HepG2 (cell line): ENCODE data around the gene ARFGAP1. TPM values are rescaled to one million over a fixed set of nuclear protein-coding genes. Genes with fewer than 3 reads are reported as not detected.

Experiments used
- ATAC-seq: fragments of 200-7000 bp; cut with Tn5 transposase; 3 replicates; pipeline ENCODE4 v1.9.1; 2020; ENCODE audit warnings: mild to moderate bottlenecking, moderate library complexity
- BruUV-seq: library from RNA; stranded (reverse); fragments of 400-500 nt; replicated peaks from 2 replicates; lab custom pipeline; 2021; lab: Mats Ljungman, UMichigan
- CTCF ChIA-PET: fragments of 300-600 bp; formaldehyde crosslinking; extraction: SDS; loops from one replicate; lab custom pipeline; 2021; ENCODE audit warnings: low total read pairs, inconsistent platforms, low intra/inter-chr PET ratio; lab: Yijun Ruan, JAX
- POLR2A ChIA-PET: fragments of 350-600 bp; sonication (Branson Sonifier 250); formaldehyde crosslinking; loops from one replicate; lab custom pipeline; 2020; ENCODE audit warnings: antibody characterized with exemption, inconsistent platforms; lab: Yijun Ruan, JAX
- DNase-seq: peaks from one replicate; pipeline ENCODE4 v3.0.0-alpha.2; 2015; ENCODE audit warnings: low spot score
- FAIRE-seq: peaks from 3 replicates; lab custom pipeline; 2011; peaks lifted over from hg19 to GRCh38; lab: Jason Lieb, UNC
- H2AFZ ChIP-seq: one replicate; pipeline ENCODE4 v1.6.1; 2011; ENCODE audit warnings: low read length, inconsistent platforms
- H3K27ac ChIP-seq: fragments of 300-600 bp; 3 replicates; pipeline ENCODE4 v1.8.0; 2011; ENCODE audit warnings: mixed run types, mild to moderate bottlenecking, mixed read lengths, low read length, inconsistent platforms; ENCODE audit not compliant: insufficient read depth; ENCODE audit errors: extremely low read length
- H3K27me3 ChIP-seq, 2 experiments: fragments of 200-600 bp in 1 of 2; 2 replicates in 1 of 2; 3 replicates in 1 of 2; pipeline versions ENCODE4 v1.6.0 to v1.8.0; 2011; ENCODE audit warnings: low read length in 2 of 2, mild to moderate bottlenecking in 2 of 2, moderate library complexity in 2 of 2, inconsistent platforms in 1 of 2; ENCODE audit not compliant: insufficient read depth in 2 of 2, control insufficient read depth in 1 of 2
- H3K36me3 ChIP-seq, 2 experiments: fragments of 200-600 bp in 1 of 2; replicated peaks in 1 of 2; 2 replicates in 1 of 2; 3 replicates in 1 of 2; pipeline versions ENCODE4 v1.5.1 to v1.8.0; 2011; ENCODE audit warnings: low read length in 2 of 2, inconsistent platforms in 1 of 2; ENCODE audit not compliant: insufficient read depth in 2 of 2, control insufficient read depth in 1 of 2
- H3K4me1 ChIP-seq: 2 replicates; pipeline ENCODE4 v1.5.1; 2012; ENCODE audit warnings: low read length, inconsistent platforms; ENCODE audit not compliant: insufficient read depth
- H3K4me2 ChIP-seq: 2 replicates; pipeline ENCODE4 v1.6.0; 2011; ENCODE audit warnings: low read depth, low read length, inconsistent platforms
- H3K4me3 ChIP-seq, 3 experiments: fragments of 200-600 bp in 1 of 3; sonication (generic), shearing (Covaris generic) in 1 of 3; replicated peaks in 1 of 3; 2 replicates each; pipeline ENCODE4 v1.5.1; 2011 to 2016; ENCODE audit warnings: low read length in 3 of 3, inconsistent platforms in 2 of 3, low read depth in 2 of 3, mild to moderate bottlenecking in 2 of 3, control low read depth in 1 of 3, mixed read lengths in 1 of 3; ENCODE audit not compliant: insufficient read depth in 1 of 3
- H3K79me2 ChIP-seq: one replicate; pipeline ENCODE4 v1.6.1; 2011; ENCODE audit warnings: low read length, inconsistent platforms; ENCODE audit not compliant: insufficient read depth
- H3K9ac ChIP-seq: 2 replicates; pipeline ENCODE4 v1.6.0; 2011; ENCODE audit warnings: mild to moderate bottlenecking, low read depth, low read length, inconsistent platforms; ENCODE audit not compliant: insufficient read depth
- H3K9me3 ChIP-seq: 2 replicates; pipeline ENCODE4 v1.5.1; 2012; ENCODE audit warnings: mild to moderate bottlenecking, low read length
- H4K20me1 ChIP-seq: 2 replicates; pipeline ENCODE4 v1.6.0; 2011; ENCODE audit warnings: inconsistent platforms, mild to moderate bottlenecking, low read length, moderate library complexity; ENCODE audit not compliant: insufficient read depth
- ATF7 ChIP-seq, 2 experiments: fragments of 450-650 bp in 1 of 2; sonication (generic) in 1 of 2; formaldehyde crosslinking in 1 of 2; IDR thresholded peaks; 2 replicates each; pipeline versions ENCODE4 v1.4.0 to v1.6.1; 2016 to 2020; ENCODE audit warnings: antibody characterized with exemption in 1 of 2, mild to moderate bottlenecking in 1 of 2, missing genetic modification reagents in 1 of 2
- DNMT1 ChIP-seq: sonication (generic); formaldehyde crosslinking; IDR thresholded peaks from 2 replicates; pipeline ENCODE4 v1.5.1; 2020; ENCODE audit warnings: mild to moderate bottlenecking, missing genetic modification reagents
- EEA1 ChIP-seq: sonication (generic); formaldehyde crosslinking; IDR thresholded peaks from 2 replicates; pipeline ENCODE4 v1.5.1; 2020; ENCODE audit warnings: mild to moderate bottlenecking, missing genetic modification reagents, borderline replicate concordance
- HNF1A ChIP-seq, 2 experiments: sonication (generic) in 1 of 2; formaldehyde crosslinking in 1 of 2; IDR thresholded peaks; 2 replicates each; pipeline versions ENCODE4 v1.4.0 to v1.6.1; 2016 to 2020; ENCODE audit warnings: borderline replicate concordance in 1 of 2, low read depth in 1 of 2, mild to moderate bottlenecking in 1 of 2, missing genetic modification reagents in 1 of 2
- KAT7 ChIP-seq: IDR thresholded peaks from 2 replicates; pipeline ENCODE4 v1.6.1; 2018; ENCODE audit warnings: borderline replicate concordance, missing compliant biosample characterization
- MED13 ChIP-seq: sonication (generic); formaldehyde crosslinking; IDR thresholded peaks from 2 replicates; pipeline ENCODE4 v1.5.0; 2020; ENCODE audit warnings: missing genetic modification reagents
- MTA1 ChIP-seq: sonication (generic); formaldehyde crosslinking; IDR thresholded peaks from 2 replicates; pipeline ENCODE4 v1.4.0; 2020; ENCODE audit warnings: missing genetic modification reagents, mild to moderate bottlenecking, borderline replicate concordance
- MTF2 ChIP-seq: sonication (generic); formaldehyde crosslinking; IDR thresholded peaks from 2 replicates; pipeline ENCODE4 v1.5.0; 2020; ENCODE audit warnings: missing genetic modification reagents, borderline replicate concordance
- PAWR ChIP-seq: sonication (generic); formaldehyde crosslinking; IDR thresholded peaks from 2 replicates; pipeline ENCODE4 v1.4.0; 2020; ENCODE audit warnings: missing genetic modification reagents, mild to moderate bottlenecking, borderline replicate concordance
- ZNF251 ChIP-seq: sonication (generic); formaldehyde crosslinking; IDR thresholded peaks from 2 replicates; pipeline ENCODE4 v1.9.0; 2021; ENCODE audit warnings: mild to moderate bottlenecking, missing genetic modification reagents
- ZNF572 ChIP-seq: sonication (generic); formaldehyde crosslinking; IDR thresholded peaks from 2 replicates; pipeline ENCODE4 v1.5.1; 2020; ENCODE audit warnings: mild to moderate bottlenecking, missing genetic modification reagents
- ZNF605 ChIP-seq: sonication (generic); formaldehyde crosslinking; IDR thresholded peaks from 2 replicates; pipeline ENCODE4 v1.8.0; 2022; ENCODE audit warnings: mild to moderate bottlenecking, missing genetic modification reagents
- ZNF709 ChIP-seq: sonication (generic); formaldehyde crosslinking; IDR thresholded peaks from 2 replicates; pipeline ENCODE4 v1.5.0; 2020; ENCODE audit warnings: mild to moderate bottlenecking, missing genetic modification reagents
- ZNF75D ChIP-seq: sonication (generic); formaldehyde crosslinking; IDR thresholded peaks from 2 replicates; pipeline ENCODE4 v1.8.1; 2023; ENCODE audit warnings: missing genetic modification reagents, mild to moderate bottlenecking, borderline replicate concordance
- ZNF83 ChIP-seq: sonication (generic); formaldehyde crosslinking; IDR thresholded peaks from 2 replicates; pipeline ENCODE4 v1.4.0; 2020; ENCODE audit warnings: missing genetic modification reagents, mild to moderate bottlenecking, borderline replicate concordance
- whole genome bisulfite sequencing: methylation state at CpG from one replicate; pipeline ENCODE4 v1.1.6; 2017; ENCODE audit warnings: low lambda C conversion rate; 5-methylcytosine and 5-hydroxymethylcytosine counted together
- in situ Hi-C: cut with HindIII; loops from 2 replicates; pipeline ENCODE4 v1.10.0; 2017; ENCODE audit warnings: low pct_unique_long_range_greater_than_20kb; ENCODE audit not compliant: extremely low pct_ligation_motif_present
- intact Hi-C: fragments of 100-400 bp; cut with micrococcal nuclease; formaldehyde crosslinking; loops from one replicate; pipeline ENCODE4 v1.10.0; 2022; ENCODE audit not compliant: unreplicated experiment
- polyA plus RNA-seq, 8 experiments: library from polyadenylated mRNA; depleted of rRNA in 3 of 8; stranded (reverse) in 7 of 8; unstranded in 1 of 8; fragments of >200 nt; fragmentation: Illumina TruSeq in 4 of 8; extraction: Trizol in 4 of 8; gene quantifications; 2 replicates each; pipeline versions ENCODE4 v1.2.1 to v1.2.3, GENCODE V29; 2011 to 2016; ENCODE audit warnings: low read depth in 4 of 8, missing spikeins in 1 of 8, mixed read lengths in 1 of 8; ENCODE audit not compliant: insufficient read depth in 1 of 8
- total RNA-seq, 5 experiments: library from RNA; depleted of rRNA; stranded (reverse); fragments of >200 nt; fragmentation: Illumina TruSeq; extraction: Trizol; gene quantifications; 2 replicates each; pipeline ENCODE4 v1.2.3, GENCODE V29; 2016; ENCODE audit warnings: low read depth in 1 of 5
- TF ChIP-seq, protein P1 (sequence below): sonication (generic); formaldehyde crosslinking; IDR thresholded peaks from 2 replicates; pipeline ENCODE4 v1.4.0; 2020; ENCODE audit warnings: missing genetic modification reagents, borderline replicate concordance
- TF ChIP-seq, protein P2 (sequence below): IDR thresholded peaks from 2 replicates; pipeline ENCODE4 v1.6.1; 2016; ENCODE audit warnings: low read depth, control low read depth

Gene ARFGAP1
- total and polyA plus RNA-seq, 2 of the 13 experiments (the other 11 are each of a cell fraction or from before 2014, with no cell fraction given), result 132 TPM

- H3K4me2 ChIP-seq, result peak overlapping the region; percentile 68
- BruUV-seq, result no TSS peak
- H3K36me3 ChIP-seq, result no peaks in the 10 kb centered on the region
- intact Hi-C loops (no loop called here), in situ Hi-C loops (no loop called here)
- POLR2A ChIA-PET, result no interaction called here
- DNase-seq (no peak), FAIRE-seq (no peak), ATAC-seq (peak; percentile 14)
- H3K4me3 ChIP-seq, result peak overlapping the region in 1 of 3 experiments; percentile 49; a peak in 1 of 6 replicates
- H2AFZ ChIP-seq, result no peak overlapping the region
- 49% methylated on average over 14 of the region's 15 CpGs for WGBS
- CTCF ChIA-PET, result no interaction called here
- H3K27me3 ChIP-seq, result peaks cover 29 to 78% of the 10 kb centered on the region in 2 experiments
- no peaks in the 10 kb centered on the region for H3K79me2 ChIP-seq
- H3K9me3 ChIP-seq, result no peaks in the 10 kb centered on the region
- H3K9ac ChIP-seq, result no peak overlapping the region
- no peak overlapping the region for H3K27ac ChIP-seq
- H4K20me1 ChIP-seq, result peaks cover 5% of the 10 kb centered on the region; the same call in 1 of the 2 replicates
- H3K4me1 ChIP-seq, result peaks cover 41% of the 10 kb centered on the region
- TF ChIP-seq PAWR (CRISPR knock-in tag) (0 out of 2 replicates have a peak, but pooled peaks have one; percentile 31), ATF7 (IDR thresholded peaks at IDR 0.05) (no peak), ATF7 (CRISPR knock-in tag; IDR thresholded peaks at IDR 0.05) (0 out of 2 replicates have a peak, but pooled peaks have one; percentile 33), ZNF83 (CRISPR knock-in tag) (0 out of 2 replicates have a peak, but pooled peaks have one; percentile 75), EEA1 (CRISPR knock-in tag) (peak; percentile 72; the same call in 1 of the 2 replicates), ZNF709 (CRISPR knock-in tag) (no peak), DNMT1 (CRISPR knock-in tag) (peak; percentile 71), MTA1 (CRISPR knock-in tag) (0 out of 2 replicates have a peak, but pooled peaks have one; percentile 33), ZNF605 (CRISPR knock-in tag) (peak; percentile 24; the same call in 1 of the 2 replicates), ZNF572 (peak; percentile 80; the same call in 1 of the 2 replicates), ZNF251 (0 out of 2 replicates have a peak, but pooled peaks have one; percentile 26), ZNF75D (CRISPR knock-in tag) (no peak), MED13 (CRISPR knock-in tag) (no peak), HNF1A (IDR thresholded peaks at IDR 0.05; ENCODE audit: low read depth) (no peak), HNF1A (CRISPR knock-in tag; IDR thresholded peaks at IDR 0.05; ENCODE audit: borderline replicate concordance) (peak; percentile 40; the same call in 1 of the 2 replicates), MTF2 (CRISPR knock-in tag) (peak; percentile 4; the same call in 1 of the 2 replicates), KAT7 (no peak)
- TF ChIP-seq, protein P1, sequence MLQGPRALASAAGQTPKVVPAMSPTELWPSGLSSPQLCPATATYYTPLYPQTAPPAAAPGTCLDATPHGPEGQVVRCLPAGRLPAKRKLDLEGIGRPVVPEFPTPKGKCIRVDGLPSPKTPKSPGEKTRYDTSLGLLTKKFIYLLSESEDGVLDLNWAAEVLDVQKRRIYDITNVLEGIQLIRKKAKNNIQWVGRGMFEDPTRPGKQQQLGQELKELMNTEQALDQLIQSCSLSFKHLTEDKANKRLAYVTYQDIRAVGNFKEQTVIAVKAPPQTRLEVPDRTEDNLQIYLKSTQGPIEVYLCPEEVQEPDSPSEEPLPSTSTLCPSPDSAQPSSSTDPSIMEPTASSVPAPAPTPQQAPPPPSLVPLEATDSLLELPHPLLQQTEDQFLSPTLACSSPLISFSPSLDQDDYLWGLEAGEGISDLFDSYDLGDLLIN (CRISPR knock-in tag), result 0 out of 2 replicates have a peak, but pooled peaks have one; percentile 27
- TF ChIP-seq, protein P2, sequence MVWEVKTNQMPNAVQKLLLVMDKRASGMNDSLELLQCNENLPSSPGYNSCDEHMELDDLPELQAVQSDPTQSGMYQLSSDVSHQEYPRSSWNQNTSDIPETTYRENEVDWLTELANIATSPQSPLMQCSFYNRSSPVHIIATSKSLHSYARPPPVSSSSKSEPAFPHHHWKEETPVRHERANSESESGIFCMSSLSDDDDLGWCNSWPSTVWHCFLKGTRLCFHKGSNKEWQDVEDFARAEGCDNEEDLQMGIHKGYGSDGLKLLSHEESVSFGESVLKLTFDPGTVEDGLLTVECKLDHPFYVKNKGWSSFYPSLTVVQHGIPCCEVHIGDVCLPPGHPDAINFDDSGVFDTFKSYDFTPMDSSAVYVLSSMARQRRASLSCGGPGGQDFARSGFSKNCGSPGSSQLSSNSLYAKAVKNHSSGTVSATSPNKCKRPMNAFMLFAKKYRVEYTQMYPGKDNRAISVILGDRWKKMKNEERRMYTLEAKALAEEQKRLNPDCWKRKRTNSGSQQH (CRISPR knock-in tag), result no peak
Observed at GRCh38 chr20:63260521-63260920, 12.1 kb upstream of the ARFGAP1 start.
